GM10847 (cell line): ENCODE data around the gene NAXE.

Experiments
- POLR2A ChIP-seq: IDR thresholded peaks from 2 replicates; pipeline ENCODE4 v1.6.1; 2011; ENCODE audit not compliant: insufficient read length; ENCODE audit errors: extremely low read depth

Gene NAXE

DNA sequence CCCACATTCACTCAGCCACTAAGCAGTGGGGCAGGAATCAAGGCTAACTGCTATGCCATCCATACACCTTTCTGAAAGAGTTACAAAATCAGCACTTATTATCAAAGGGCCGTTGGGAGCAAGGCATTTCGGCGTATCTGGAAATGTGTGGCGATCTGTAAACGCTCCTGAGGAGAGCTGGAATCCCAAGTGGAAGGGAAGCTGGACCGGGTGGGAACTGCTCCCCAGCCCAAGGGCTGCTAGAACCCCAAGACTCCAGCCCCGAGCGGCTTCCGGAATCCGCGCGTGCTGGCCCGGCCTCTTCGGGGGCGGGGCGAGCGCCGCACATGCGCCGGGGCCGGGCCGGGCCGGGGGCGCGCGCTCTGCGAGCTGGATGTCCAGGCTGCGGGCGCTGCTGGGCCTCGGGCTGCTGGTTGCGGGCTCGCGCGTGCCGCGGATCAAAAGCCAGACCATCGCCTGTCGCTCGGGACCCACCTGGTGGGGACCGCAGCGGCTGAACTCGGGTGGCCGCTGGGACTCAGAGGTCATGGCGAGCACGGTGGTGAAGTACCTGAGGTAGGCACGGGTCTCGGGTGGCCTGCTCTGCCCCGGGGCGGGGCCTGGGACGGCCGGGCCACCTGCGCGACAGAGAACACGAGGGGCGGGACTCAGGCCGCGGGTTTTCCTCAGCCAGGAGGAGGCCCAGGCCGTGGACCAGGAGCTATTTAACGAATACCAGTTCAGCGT is at the start of gene NAXE:
Gene NAXE, plus strand, starts transcription at position 345 of the 726 bp plus-strand sequence. Its CDS starts 29 bp downstream, at position 374.
- peak; percentile 89 for TF ChIP-seq POLR2A

GRCh38 chr1:156543066-156543465 is 48.5 kb upstream of the NAXE start:
- TF ChIP-seq POLR2A, result no peak

- TF ChIP-seq POLR2A, result no peak
Observed at GRCh38 chr1:156544592-156545102, 46.9 kb upstream of the NAXE start.

DNA sequence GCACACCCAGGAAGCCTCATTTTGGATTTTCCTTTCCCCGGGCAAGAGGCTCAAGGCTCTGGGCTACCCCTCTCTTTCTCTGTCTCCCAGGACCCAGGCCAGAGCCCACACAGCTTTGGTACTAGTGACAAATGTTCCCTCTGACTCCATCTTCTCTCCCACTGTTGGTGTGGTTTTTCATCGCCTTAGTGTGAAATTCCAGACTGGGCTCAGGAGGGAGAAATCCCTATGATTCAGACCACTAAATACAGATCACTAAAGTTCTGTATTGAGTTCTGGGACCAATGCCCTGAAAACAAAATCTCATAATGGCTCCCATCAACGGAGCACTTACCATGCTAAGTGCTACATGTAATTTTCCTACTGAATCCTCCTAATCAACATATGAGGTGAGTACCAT is 45.3 kb upstream of the NAXE start:
- TF ChIP-seq POLR2A, result no peak

GRCh38 chr1:156547434-156547833 is 44.1 kb upstream of the NAXE start:
- TF ChIP-seq POLR2A, result no peak

DNA sequence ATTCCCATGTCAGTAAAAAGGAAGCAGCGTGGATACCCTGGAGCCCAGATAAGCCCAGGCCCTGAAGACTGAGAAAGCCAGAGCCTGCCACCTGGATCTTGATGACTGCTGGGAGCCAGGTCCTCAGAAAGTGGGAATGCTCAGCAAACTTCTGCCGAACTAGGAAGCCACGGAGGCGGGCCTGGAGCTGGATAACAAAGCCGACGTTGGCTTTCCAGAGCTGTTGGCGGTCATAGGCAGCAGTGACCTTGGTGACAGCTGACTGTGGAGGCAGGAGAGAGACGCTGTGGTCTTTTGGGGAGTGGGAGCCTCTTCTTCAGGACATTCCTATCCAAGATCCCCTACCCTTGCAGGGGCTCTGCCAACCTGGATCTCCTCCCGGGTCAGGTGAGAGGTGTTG is 43.6 kb upstream of the NAXE start:
- no peak for TF ChIP-seq POLR2A

GRCh38 chr1:156549390-156549789 is 42.2 kb upstream of the NAXE start:
- TF ChIP-seq POLR2A, result no peak

DNA sequence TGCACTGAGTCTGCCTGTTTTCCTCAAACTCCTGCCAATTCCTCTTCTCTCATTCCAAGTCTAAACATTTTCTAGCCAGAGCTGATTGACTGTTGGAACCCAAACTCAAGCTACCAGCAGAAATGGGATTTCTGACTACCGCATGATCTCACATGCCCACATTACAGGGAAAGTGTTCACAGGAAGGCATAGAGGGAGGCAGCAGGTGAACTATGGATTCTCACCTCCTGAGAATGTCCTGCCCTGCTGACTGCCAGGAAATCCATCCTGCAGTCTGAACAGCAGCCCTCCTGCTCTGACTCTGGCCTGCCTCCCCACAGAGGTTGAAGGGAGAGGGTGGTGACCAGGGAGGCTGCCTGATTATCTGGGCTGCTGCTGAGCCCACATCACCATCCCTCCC is 41.7 kb upstream of the NAXE start:
- TF ChIP-seq POLR2A, result no peak

GRCh38 chr1:156550346-156550745 is 41.2 kb upstream of the NAXE start:
- no peak for TF ChIP-seq POLR2A

DNA sequence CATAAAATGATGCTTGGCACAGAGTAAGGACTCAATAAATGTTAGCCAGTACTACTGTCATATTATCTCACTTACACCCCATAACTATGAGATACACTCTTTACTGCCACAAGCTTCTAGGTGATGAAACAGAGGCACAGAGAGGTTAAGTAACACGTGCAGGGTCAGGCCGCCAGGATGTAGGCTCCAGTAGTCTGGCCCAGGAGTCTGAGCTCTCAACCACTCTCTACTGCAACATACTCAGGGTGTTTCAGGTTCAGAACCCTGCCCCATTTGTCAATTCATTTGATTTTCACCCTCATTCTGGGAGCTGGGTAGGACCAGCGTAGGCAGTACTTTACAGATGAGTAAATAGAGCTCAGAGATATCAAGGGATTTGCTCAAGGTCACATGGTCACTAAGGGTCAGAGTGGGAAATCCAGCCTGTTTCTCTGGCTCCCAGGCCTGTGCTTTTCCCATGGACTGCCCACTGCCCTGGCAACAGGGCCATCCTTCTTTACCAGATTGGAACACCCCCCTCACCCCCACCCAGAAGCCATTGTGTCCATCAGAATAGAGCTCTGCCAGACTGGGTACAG is 40.4 kb upstream of the NAXE start:
- no peak for TF ChIP-seq POLR2A

DNA sequence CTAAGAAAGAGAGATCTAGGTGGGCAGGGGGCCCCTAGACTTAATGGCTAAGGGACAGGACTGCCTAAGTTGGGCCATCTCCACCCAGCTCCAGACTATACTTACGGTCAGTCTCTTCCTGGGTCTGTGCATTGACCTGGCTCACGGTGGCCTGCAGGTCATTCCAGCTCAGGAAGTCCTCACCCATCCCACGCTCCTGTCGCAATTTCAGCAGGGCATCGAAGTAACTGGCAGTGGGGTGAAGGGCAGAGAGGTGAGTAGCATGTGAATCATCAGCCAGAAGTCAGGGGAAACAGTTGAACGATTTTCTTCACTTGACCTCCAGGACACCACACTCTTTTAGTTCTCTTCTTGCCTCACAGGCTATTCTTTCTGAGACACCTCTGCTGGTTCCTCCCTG is 39.7 kb upstream of the NAXE start:
- TF ChIP-seq POLR2A, result no peak

DNA sequence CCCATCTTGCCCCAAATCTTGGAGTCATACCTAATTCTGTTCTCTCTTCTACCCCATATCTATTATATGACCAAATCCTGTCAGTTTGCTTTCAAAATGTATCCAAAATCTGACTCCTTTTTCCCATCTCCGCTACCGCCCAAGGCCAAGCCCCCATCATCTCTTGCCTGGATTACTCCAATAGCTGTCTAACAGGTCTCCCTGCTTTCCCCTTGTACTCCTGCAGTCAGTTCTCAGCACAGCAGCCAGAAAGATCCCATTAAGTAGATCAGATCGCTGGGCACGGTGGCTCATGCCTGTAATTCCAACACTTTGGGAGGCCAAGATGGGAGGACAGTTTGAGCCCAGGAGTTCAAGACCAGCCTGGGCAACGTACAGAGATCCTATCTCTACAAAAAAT is 39.1 kb upstream of the NAXE start:
- no peak for TF ChIP-seq POLR2A

GRCh38 chr1:156553860-156554485 is 37.6 kb upstream of the NAXE start:
- TF ChIP-seq POLR2A, result no peak

DNA sequence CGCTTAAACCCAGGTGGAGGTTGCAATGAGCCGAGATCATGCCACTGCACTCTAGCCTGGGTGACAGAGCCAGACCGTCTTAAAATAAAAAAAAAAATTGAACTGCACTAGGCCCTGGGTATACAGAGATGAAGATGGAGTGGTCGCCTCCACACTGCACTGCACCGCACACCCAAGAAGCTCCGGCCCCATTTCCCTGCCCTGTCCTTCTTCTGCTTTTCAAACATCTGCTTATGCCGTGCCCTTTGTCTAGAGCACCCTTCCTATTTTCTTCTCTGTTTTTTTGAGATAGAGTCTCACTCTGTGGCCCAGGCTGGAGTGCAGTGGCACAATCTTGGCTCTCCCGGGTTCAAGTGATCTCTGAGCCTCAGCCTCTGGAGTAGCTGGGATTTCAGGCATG is 36.6 kb upstream of the NAXE start:
- no peak for TF ChIP-seq POLR2A

- no peak for TF ChIP-seq POLR2A
Observed at GRCh38 chr1:156555715-156556114, 35.9 kb upstream of the NAXE start.

- no peak for TF ChIP-seq POLR2A
Observed at GRCh38 chr1:156556354-156556753, 35.2 kb upstream of the NAXE start.
